KMS-11 (cell line): ENCODE data around the gene NXPH4.

Experiments used
- H2AFZ ChIP-seq: fragments of 200-600 bp; sonication (generic); 2 replicates; pipeline ENCODE4 v1.6.1; 2016; ENCODE audit warnings: antibody characterized with exemption, mixed run types, low read depth
- H3K27ac ChIP-seq: fragments of 200-600 bp; sonication (generic); 2 replicates; pipeline ENCODE4 v1.6.1; 2016; ENCODE audit warnings: mild to moderate bottlenecking, mixed run types
- H3K27me3 ChIP-seq: fragments of 200-600 bp; sonication (generic); 2 replicates; pipeline ENCODE4 v1.6.1; 2017; ENCODE audit warnings: mild to moderate bottlenecking, low read depth, mixed run types, moderate library complexity; ENCODE audit not compliant: insufficient read depth
- H3K36me3 ChIP-seq: fragments of 200-600 bp; sonication (generic); 2 replicates; pipeline ENCODE4 v1.6.1; 2017; ENCODE audit warnings: mild to moderate bottlenecking, mixed run types; ENCODE audit not compliant: insufficient read depth
- H3K4me1 ChIP-seq: fragments of 200-600 bp; sonication (generic); 2 replicates; pipeline ENCODE4 v1.6.1; 2016; ENCODE audit warnings: mild to moderate bottlenecking, low read depth, mixed run types; ENCODE audit not compliant: poor library complexity, severe bottlenecking
- H3K4me2 ChIP-seq: fragments of 200-600 bp; sonication (generic); 2 replicates; pipeline ENCODE4 v1.7.0; 2016; ENCODE audit warnings: mild to moderate bottlenecking, mixed run types
- H3K4me3 ChIP-seq: fragments of 200-600 bp; sonication (generic); IDR thresholded peaks from 2 replicates; pipeline ENCODE4 v1.6.1; 2017; ENCODE audit warnings: low read depth, low read length, mixed read lengths; ENCODE audit not compliant: insufficient read depth
- H3K79me2 ChIP-seq: fragments of 200-600 bp; sonication (generic); 2 replicates; pipeline ENCODE4 v1.6.1; 2016; ENCODE audit warnings: low read depth, mixed run types; ENCODE audit not compliant: insufficient read depth
- H3K9ac ChIP-seq: fragments of 200-600 bp; sonication (generic); 2 replicates; pipeline ENCODE4 v1.6.1; 2016; ENCODE audit warnings: mild to moderate bottlenecking, mixed run types
- H4K20me1 ChIP-seq: fragments of 200-600 bp; sonication (generic); 2 replicates; pipeline ENCODE4 v1.6.1; 2016; ENCODE audit warnings: mild to moderate bottlenecking, mixed run types; ENCODE audit not compliant: insufficient read depth
- CTCF ChIP-seq: fragments of 200-600 bp; sonication (generic); conservative IDR thresholded peaks from 2 replicates; pipeline ENCODE4 v1.6.1; 2017; ENCODE audit warnings: low read depth, mild to moderate bottlenecking, antibody characterized with exemption, low read length, moderate library complexity, mixed read lengths

The NXPH4 gene

DNA sequence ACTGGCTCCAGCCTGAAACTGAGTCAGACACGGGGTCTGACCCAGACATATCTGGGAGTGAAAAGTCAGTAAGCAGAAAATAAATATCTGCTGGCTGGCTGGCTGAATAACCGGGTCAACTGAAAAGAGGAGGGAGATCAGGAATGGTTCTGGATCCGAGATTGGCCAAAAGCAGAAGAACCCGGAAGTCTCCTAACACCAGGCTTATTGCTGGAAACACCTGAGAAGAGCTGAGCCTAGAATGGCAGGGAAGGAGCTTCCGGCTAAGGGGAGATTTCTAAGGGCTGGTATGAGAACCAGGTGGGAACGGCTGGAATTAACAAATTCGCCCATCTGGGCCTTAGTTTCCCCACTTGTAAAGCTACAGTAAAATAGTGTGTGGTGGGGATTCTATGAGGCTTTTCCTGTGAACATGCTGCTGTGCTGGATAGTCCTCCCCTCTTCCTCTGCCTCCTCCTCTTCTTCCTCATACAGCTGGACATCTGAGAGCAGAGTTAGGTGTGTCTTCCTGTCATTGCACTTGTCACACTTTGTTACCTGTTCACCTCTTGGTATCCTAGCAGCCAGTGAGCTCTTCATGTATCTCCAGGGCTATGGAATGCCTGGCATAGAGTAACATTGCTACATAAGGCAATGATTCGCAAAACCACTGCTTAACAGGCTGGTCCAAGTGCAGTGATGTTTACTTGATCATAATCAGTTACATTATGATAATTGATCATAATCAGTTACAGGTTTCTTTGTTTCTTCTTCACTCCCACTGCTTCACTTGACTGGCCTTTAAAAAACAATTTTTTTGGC, 10.9 kb downstream of the NXPH4 start:
- no peak overlapping the region for H2AFZ ChIP-seq
- H3K36me3 ChIP-seq: no peaks in the 10 kb centered on the region; the same call in 1 of the 2 replicates
- H3K4me1 ChIP-seq: peaks cover 27% of the 10 kb centered on the region
- H4K20me1 ChIP-seq: no peaks in the 10 kb centered on the region
- TF ChIP-seq CTCF: no peak
- no peak overlapping the region for H3K27ac ChIP-seq
- no peak overlapping the region for H3K4me3 ChIP-seq
- peaks cover 35% of the 10 kb centered on the region for H3K79me2 ChIP-seq
- no peak overlapping the region for H3K9ac ChIP-seq
- H3K27me3 ChIP-seq: peaks cover 8% of the 10 kb centered on the region; the same call in 1 of the 2 replicates
- no peak overlapping the region for H3K4me2 ChIP-seq

- peak overlapping the region; percentile 94 for H2AFZ ChIP-seq
- peaks cover 9% of the 10 kb centered on the region; the same call in 1 of the 2 replicates for H3K36me3 ChIP-seq
- H3K9ac ChIP-seq: peak overlapping the region; percentile 94
- peak; percentile 46; the same call in 1 of the 2 replicates for TF ChIP-seq CTCF
- H4K20me1 ChIP-seq: no peaks in the 10 kb centered on the region
- peak overlapping the region; percentile 74 for H3K4me2 ChIP-seq
- H3K27ac ChIP-seq: peak overlapping the region; percentile 82
- H3K27me3 ChIP-seq: no peaks in the 10 kb centered on the region
- peaks cover 27% of the 10 kb centered on the region for H3K4me1 ChIP-seq
- H3K79me2 ChIP-seq: peaks cover 35% of the 10 kb centered on the region
- H3K4me3 ChIP-seq: no peak overlapping the region
Measured at GRCh38 chr12:57229046-57229633, 12.5 kb downstream of the NXPH4 start.

DNA sequence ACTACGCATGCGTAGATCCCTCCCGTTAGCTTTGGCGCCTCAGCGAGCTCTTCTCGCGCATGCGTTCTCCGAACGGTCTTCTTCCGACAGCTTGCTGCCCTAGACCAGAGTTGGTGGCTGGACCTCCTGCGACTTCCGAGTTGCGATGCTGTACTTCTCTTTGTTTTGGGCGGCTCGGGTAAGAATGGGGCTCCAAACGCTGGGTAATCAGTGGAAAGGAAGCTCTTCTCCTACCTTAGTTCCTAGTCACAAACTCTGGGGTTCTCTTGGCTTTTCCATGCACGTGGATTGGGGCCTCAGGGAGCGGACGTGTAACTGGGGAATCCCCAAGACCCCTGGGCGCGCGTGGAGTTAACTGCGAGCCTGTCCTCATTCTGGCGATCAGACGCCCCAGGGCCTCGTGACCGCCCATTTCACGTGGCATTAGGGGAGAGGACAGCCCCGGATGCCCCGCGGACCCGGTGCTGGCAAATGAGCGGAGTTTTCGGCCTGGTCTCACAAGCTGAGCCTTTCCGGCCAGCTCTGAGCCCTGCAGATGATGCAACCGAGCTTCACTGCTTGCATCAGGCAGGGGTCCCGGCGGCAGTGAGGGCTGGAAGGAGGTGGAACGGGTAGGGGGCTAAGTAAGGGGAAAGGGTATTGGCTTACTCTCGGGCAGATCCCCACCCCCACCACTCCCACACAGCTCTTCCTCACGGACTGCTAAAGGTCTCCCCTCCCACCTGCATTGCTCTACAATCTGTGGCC, 13.2 kb downstream of the NXPH4 start, which contains the start of gene SHMT2:
Gene SHMT2, plus strand, starts transcription at position 78 of the 747 bp plus-strand sequence. Its CDS starts 68 bp downstream, at position 146.
- Histone ChIP-seq H4K20me1 (no peaks in the 10 kb centered on the region), H3K79me2 (peaks cover 35% of the 10 kb centered on the region), H3K27me3 (no peaks in the 10 kb centered on the region), H3K36me3 (peaks cover 12% of the 10 kb centered on the region; the same call in 1 of the 2 replicates), H3K4me1 (peaks cover 27% of the 10 kb centered on the region), H3K27ac (peak within 1 kb of the TSS; percentile 82), H3K4me2 (peak within 1 kb of the TSS; percentile 74), H2AFZ (peak within 1 kb of the TSS; percentile 94), H3K9ac (peak within 1 kb of the TSS; percentile 94), H3K4me3 (peak within 1 kb of the TSS; percentile 77)
- TF ChIP-seq CTCF: 0 out of 2 replicates have a peak, but pooled peaks have one; percentile 2

GRCh38 chr12:57230381-57231155, 14.0 kb downstream of the NXPH4 start:
- Histone ChIP-seq H3K27me3 (no peaks in the 10 kb centered on the region), H3K9ac (peak overlapping the region; percentile 94), H3K4me1 (peaks cover 27% of the 10 kb centered on the region), H4K20me1 (no peaks in the 10 kb centered on the region), H3K4me2 (peak overlapping the region; percentile 74), H2AFZ (peak overlapping the region; percentile 94; the same call in 1 of the 2 replicates), H3K4me3 (peak overlapping the region; percentile 77), H3K27ac (peak overlapping the region; percentile 82), H3K79me2 (peaks cover 35% of the 10 kb centered on the region), H3K36me3 (peaks cover 12% of the 10 kb centered on the region; the same call in 1 of the 2 replicates)
- no peak; the same call in 1 of the 2 replicates for TF ChIP-seq CTCF
